LNCAP (cell line): ENCODE data around the gene JUND.

Experiments
- CTCF ChIP-seq: fragments of 450-650 bp; IDR thresholded peaks from 2 replicates; pipeline ENCODE4 v1.5.1; 2017; ENCODE audit warnings: mild to moderate bottlenecking

The JUND gene

DNA sequence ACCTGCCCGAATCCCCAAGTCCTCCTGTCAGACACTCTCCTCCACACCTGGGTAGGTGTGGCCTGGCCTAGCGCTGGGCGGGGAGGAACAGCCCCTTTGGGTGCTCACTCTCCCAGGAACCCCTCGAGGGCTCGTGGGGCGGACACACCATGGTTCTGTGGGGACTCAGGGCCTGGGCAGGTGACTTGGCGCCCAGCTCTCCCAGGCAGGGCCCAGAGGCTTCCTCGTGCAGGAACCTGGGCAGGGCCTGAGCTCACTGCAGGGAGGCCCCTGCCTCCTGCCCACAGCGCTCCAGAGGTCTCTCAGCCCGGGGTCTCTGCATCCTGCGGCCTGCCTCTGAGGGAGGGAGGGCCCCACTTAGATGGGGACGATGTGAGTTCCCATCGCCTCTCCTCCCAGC, 29.5 kb upstream of the JUND start:
- no peak for TF ChIP-seq CTCF

DNA sequence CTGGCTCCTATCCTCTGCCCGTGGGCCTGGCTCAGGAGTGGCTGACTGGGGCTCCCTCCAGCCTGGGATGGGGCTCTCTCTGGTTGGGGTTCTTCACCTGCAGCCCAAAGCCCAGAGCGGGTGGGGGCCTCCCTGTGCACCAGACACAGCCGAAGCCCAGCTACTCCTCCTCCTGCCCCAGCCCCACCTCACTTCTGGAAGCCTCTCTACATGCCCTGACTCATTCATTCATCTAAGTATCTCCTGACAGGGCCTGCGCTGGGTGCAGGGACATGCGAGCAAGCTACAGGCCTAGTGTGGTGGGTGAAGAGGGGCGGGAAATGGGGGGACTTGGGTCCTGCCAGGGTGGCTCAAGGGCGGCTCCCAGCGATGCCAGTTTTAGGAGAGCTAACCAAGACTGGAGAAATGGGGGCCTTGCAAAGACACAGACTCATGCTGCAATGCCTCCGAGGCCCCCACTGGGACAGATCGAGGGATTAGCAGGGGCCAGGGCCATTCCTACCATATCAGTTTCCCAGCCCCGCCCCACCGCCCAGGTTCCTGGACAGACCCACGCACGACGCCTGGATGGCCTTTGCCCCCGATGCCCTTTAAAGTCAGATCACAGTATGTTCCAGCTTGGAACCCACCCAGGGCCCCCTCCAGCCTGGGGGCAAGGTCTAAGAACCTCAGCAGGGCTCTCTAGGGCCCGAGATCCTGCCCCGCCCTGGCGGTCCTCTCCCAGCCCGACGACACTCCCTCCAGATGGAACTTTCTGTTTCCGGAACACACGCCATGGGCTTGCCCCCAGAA, 28.9 kb upstream of the JUND start:
- TF ChIP-seq CTCF = no peak

DNA sequence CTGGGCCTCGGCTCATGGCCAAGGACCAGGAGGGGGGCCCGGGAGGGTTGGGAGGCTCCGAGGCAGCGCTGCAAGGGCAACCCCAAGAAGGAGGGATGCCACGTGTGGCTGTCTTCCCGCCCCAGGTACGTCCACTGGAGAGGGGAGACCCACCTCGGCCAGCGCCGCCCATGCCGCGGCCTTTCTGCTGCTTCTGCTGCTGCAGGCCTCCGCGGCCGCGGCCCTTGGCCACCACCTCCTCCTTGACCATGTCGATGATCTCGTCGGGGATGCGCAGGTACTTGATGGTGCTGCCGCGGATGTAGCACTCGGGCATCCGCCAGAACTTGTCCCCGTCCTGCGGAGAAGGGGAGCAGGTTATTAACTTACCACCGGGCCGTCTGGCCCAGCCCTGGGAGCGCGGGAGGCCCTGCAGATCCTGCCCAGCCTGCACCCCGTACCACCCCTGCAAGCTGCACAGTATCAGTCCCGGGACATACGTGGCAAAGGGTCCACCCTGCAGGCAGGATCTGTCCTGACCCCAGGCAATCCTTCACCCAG, 28.2 kb upstream of the JUND start:
- TF ChIP-seq CTCF = no peak

GRCh38 chr19:18308948-18309325, 27.5 kb upstream of the JUND start:
- TF ChIP-seq CTCF = no peak

- no peak for TF ChIP-seq CTCF
Observed at GRCh38 chr19:18308051-18308947, 26.9 kb upstream of the JUND start.

DNA sequence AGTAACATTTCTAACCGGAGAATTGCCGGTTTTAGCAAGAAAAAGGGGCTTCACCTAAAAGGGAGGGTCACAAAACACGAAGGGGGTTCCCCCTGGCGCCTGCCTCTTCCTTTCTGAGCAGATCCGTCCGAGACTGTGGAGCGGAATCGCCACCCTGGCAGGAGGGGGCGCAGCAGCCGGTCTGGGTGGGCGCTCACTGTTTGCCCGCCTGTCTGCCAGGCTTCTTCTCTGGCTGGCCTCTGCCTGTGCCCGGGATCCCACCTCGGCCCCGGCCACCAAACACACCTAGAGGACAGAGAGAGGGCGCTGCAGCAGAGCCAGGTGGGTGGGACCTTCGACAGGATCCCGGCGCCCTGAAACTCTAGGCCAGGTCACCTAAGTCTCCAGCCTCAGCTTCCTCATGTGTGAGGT, 25.9 kb upstream of the JUND start:
- no peak for TF ChIP-seq CTCF

DNA sequence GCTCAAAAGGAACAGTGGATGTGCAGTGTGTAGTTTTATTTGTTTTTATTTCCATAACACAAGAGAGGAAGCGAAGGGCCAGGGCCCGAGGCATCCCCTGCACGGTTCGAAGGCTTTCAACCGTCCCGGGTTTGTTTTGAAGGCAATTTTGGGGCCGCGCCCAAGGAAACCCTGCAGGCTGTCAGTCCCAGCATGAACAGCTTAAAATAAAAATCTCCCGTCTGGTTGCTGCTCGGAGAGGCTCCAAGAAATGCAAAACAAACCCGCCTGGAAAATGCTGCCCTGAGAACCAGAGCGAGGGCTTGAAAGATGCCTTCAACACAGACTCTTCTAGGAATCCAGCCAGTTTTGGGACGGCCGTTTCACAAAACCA, 25.5 kb upstream of the JUND start:
- no peak for TF ChIP-seq CTCF
